NCI-H510A (cell line): ENCODE data around the gene SERPINA4.

Experiments used
- DNase-seq: peaks from one replicate; lab custom pipeline; 2025; lab: John Stamatoyannopoulos, UW

SERPINA4 gene

DNA sequence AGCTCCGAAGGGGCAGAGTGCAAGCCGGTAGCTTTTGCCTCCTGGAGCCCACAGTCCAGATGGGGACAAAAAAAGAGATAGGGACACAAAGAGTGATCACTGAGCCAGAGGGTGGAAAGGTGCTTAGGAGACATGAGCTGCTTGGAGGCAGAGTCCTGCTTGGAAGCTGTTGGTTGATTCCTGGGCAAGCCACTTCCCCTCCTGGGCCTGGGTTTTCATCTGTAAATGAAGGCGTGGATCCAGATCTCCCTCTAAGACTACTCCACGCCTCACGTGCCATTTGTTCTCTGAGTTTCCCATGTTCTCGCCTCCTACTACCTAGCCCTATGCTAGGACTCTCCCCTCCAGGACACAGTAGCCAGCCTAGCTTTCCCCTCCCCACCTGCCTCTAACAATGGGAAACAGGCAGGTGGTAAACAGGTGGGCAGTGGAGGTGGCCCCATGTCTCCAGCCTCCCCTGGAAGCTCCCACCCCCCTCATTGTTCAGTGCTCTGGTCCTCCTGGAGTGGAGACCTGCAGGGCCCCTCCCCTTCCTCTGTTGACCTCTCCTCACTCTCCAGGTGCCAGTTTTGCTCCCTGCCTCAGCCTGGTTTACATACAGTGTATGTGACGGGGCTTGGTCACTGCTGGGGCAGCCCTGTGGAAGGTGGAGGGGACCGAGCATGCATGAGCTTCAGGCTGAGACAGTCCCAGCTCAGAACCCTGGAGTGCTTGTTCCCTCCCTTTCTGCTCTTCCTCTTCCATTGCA, 54.8 kb downstream of the SERPINA4 start:
- DNase-seq: no peak

DNA sequence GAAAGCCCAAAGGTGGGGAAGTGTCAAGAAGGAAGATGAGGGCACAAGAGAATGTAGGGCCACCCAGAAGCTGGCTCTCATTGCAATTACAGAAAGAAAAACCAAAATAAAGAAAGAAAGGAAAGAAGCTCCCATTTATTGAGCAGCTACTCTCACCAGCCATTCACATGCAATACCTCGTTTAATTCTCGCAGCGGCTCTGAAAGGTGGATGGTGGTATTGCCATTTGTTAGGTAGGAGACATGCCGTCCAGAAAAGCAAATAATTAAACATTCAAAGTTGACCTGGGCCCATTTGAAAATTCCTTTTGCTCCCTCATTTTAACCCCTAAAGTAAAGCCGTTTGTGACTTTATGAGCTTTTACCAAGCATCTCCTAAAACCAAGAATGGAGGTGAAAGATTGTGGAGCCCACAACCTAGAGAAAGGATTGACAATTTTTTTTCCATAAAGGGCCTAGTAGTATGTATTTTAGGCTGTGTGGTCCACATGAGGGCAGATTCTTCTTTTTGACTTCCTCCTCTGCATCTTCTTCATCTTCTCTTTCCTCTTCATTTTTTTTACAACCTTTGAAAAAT, 56.2 kb downstream of the SERPINA4 start:
- no peak for DNase-seq

- no peak for DNase-seq
Observed at GRCh38 chr14:94617988-94618822, 57.0 kb downstream of the SERPINA4 start.

DNA sequence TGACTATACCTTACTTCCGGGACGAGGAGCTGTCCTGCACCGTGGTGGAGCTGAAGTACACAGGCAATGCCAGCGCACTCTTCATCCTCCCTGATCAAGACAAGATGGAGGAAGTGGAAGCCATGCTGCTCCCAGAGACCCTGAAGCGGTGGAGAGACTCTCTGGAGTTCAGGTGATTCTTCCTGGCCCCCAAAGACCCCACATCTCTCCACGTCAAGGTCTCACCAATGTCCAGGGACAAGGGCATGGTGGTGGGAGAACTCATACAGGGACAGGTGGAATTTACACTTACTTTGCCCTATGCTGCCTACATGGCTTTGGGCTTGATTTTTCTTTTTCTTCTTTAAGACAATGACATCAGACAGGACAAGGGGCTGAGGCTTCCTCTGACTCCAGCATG, 58.1 kb downstream of the SERPINA4 start:
- DNase-seq: no peak
